Measurements from ENCODE around the gene SLC39A9. TPM values are rescaled to one million over a fixed set of nuclear protein-coding genes. Genes with fewer than 3 reads are reported as not detected.

Gene SLC39A9
- total and polyA plus RNA-seq, 4 donors: 28.7 to 140 (median 43.1) TPM

DNA sequence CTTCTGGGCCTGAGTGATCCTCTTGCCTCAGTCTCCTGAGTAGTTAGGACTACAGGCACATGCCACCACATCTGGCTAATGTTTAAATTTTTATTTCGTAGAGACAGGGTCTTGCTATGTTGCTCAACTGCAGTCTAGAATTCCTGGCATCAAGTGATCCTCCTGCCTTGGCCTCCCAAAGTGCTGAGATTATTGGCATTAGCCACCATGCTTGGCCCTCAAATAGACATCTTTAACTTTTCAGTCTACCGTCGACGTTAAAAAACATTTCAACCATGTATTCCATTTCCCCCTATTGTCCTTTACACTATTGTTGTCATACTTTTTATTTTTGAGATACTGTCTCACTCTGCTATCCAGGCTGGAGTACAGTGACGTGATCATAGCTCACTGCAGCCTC, 22.8 kb upstream of the SLC39A9 start:
- DNase-seq (ENCODE audit: low spot score): no peak
- H3K9me3 ChIP-seq (ENCODE audit: control insufficient read depth in 4 of 4, low read length in 3 of 4): peaks cover 0 to 2% (median 0%) of the 10 kb centered on the region in 4 donors
- no peak overlapping the region for H3K27ac ChIP-seq (ENCODE audit: low read depth in 1 of 2, low read length in 2 of 2)
- WGBS: 98% methylated on average over 5 of the region's 5 CpGs
- no peak overlapping the region for H3K4me3 ChIP-seq (ENCODE audit: low read depth in 1 of 3, low read length in 3 of 3)
- no peaks in the 10 kb centered on the region for H3K4me1 ChIP-seq (ENCODE audit: control insufficient read depth in 4 of 4, insufficient read depth in 4 of 4, low read length in 3 of 4)
- H3K27me3 ChIP-seq (ENCODE audit: control insufficient read depth in 4 of 4, insufficient read depth in 4 of 4, low read length in 3 of 4): no peaks in the 10 kb centered on the region
- TF ChIP-seq, protein P1, sequence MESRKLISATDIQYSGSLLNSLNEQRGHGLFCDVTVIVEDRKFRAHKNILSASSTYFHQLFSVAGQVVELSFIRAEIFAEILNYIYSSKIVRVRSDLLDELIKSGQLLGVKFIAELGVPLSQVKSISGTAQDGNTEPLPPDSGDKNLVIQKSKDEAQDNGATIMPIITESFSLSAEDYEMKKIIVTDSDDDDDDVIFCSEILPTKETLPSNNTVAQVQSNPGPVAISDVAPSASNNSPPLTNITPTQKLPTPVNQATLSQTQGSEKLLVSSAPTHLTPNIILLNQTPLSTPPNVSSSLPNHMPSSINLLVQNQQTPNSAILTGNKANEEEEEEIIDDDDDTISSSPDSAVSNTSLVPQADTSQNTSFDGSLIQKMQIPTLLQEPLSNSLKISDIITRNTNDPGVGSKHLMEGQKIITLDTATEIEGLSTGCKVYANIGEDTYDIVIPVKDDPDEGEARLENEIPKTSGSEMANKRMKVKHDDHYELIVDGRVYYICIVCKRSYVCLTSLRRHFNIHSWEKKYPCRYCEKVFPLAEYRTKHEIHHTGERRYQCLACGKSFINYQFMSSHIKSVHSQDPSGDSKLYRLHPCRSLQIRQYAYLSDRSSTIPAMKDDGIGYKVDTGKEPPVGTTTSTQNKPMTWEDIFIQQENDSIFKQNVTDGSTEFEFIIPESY (IDR thresholded peaks at IDR 0.05): no peak
- TF ChIP-seq RXRA (IDR thresholded peaks at IDR 0.05): no peak
- TF ChIP-seq, protein P2, sequence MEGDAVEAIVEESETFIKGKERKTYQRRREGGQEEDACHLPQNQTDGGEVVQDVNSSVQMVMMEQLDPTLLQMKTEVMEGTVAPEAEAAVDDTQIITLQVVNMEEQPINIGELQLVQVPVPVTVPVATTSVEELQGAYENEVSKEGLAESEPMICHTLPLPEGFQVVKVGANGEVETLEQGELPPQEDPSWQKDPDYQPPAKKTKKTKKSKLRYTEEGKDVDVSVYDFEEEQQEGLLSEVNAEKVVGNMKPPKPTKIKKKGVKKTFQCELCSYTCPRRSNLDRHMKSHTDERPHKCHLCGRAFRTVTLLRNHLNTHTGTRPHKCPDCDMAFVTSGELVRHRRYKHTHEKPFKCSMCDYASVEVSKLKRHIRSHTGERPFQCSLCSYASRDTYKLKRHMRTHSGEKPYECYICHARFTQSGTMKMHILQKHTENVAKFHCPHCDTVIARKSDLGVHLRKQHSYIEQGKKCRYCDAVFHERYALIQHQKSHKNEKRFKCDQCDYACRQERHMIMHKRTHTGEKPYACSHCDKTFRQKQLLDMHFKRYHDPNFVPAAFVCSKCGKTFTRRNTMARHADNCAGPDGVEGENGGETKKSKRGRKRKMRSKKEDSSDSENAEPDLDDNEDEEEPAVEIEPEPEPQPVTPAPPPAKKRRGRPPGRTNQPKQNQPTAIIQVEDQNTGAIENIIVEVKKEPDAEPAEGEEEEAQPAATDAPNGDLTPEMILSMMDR (IDR thresholded peaks at IDR 0.05; ENCODE audit: low read depth, low read length, missing input control): no peak
- no peak for TF ChIP-seq HNF4A (conservative IDR thresholded peaks at IDR 0.05)
- no peak for TF ChIP-seq HNF4G (IDR thresholded peaks at IDR 0.05)
- no peak for TF ChIP-seq TAF1 (conservative IDR thresholded peaks at IDR 0.05)
- TF ChIP-seq YY1 (IDR thresholded peaks at IDR 0.05): no peak
- TF ChIP-seq FOXA2 (IDR thresholded peaks at IDR 0.05): no peak
- TF ChIP-seq FOXA1 (IDR thresholded peaks at IDR 0.05): no peak
- TF ChIP-seq GABPA (IDR thresholded peaks at IDR 0.05 in 1 of 2, conservative IDR thresholded peaks at IDR 0.05 in 1 of 2): no peak
- no peak for TF ChIP-seq RAD21 (IDR thresholded peaks at IDR 0.05)
- no peak for TF ChIP-seq JUND (IDR thresholded peaks at IDR 0.05)
- TF ChIP-seq, protein P3, sequence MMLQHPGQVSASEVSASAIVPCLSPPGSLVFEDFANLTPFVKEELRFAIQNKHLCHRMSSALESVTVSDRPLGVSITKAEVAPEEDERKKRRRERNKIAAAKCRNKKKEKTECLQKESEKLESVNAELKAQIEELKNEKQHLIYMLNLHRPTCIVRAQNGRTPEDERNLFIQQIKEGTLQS (IDR thresholded peaks at IDR 0.05): no peak
- peaks cover 3 to 22% (median 16%) of the 10 kb centered on the region in 4 donors for H3K36me3 ChIP-seq (ENCODE audit: control insufficient read depth in 4 of 4, insufficient read depth in 3 of 4, low read depth in 1 of 4, low read length in 3 of 4)
- no peak overlapping the region for H3K9ac ChIP-seq (ENCODE audit: low read depth in 1 of 2, low read length in 2 of 2)

DNA sequence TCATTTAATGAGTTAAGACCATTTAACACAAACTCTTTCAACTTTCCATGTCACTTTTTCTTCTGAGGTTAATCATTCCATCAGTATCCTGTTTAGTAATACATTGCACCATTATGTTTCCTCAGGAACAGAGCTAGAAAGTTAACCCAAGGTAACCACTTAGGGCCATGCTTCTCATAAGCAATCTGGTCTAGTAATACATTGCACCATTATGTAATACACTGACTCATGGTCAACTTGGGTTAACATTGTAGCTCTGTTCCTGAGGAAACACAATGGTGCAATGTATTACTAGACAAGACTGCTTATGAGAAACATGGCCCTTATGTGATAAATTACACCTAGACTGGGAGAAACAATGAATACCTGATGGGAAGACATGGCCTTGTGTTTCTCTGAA, 22.1 kb upstream of the SLC39A9 start:
- peaks cover 0 to 2% (median 0%) of the 10 kb centered on the region in 4 donors for H3K9me3 ChIP-seq (ENCODE audit: control insufficient read depth in 4 of 4, low read length in 3 of 4)
- no peak overlapping the region for H3K9ac ChIP-seq (ENCODE audit: low read depth in 1 of 2, low read length in 2 of 2)
- H3K4me1 ChIP-seq (ENCODE audit: control insufficient read depth in 4 of 4, insufficient read depth in 4 of 4, low read length in 3 of 4): no peaks in the 10 kb centered on the region
- H3K36me3 ChIP-seq (ENCODE audit: control insufficient read depth in 4 of 4, insufficient read depth in 3 of 4, low read depth in 1 of 4, low read length in 3 of 4): peaks cover 3 to 22% (median 16%) of the 10 kb centered on the region in 4 donors
- no peak overlapping the region for H3K27ac ChIP-seq (ENCODE audit: low read depth in 1 of 2, low read length in 2 of 2)
- no peak for DNase-seq (ENCODE audit: low spot score)
- TF ChIP-seq, protein P2 (IDR thresholded peaks at IDR 0.05; ENCODE audit: low read depth, low read length, missing input control): no peak
- TF ChIP-seq GABPA (IDR thresholded peaks at IDR 0.05 in 1 of 2, conservative IDR thresholded peaks at IDR 0.05 in 1 of 2) (no peak), SP1 (IDR thresholded peaks at IDR 0.05) (no peak), HNF4A (conservative IDR thresholded peaks at IDR 0.05) (no peak), FOXA2 (IDR thresholded peaks at IDR 0.05) (no peak), NR2F2 (IDR thresholded peaks at IDR 0.05) (no peak), FOXA1 (IDR thresholded peaks at IDR 0.05) (no peak), YY1 (IDR thresholded peaks at IDR 0.05) (no peak), HNF4G (IDR thresholded peaks at IDR 0.05) (no peak), TAF1 (conservative IDR thresholded peaks at IDR 0.05) (no peak), JUND (IDR thresholded peaks at IDR 0.05) (no peak)
- TF ChIP-seq, protein P4, sequence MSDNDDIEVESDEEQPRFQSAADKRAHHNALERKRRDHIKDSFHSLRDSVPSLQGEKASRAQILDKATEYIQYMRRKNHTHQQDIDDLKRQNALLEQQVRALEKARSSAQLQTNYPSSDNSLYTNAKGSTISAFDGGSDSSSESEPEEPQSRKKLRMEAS (IDR thresholded peaks at IDR 0.05): no peak
- TF ChIP-seq, protein P3 (IDR thresholded peaks at IDR 0.05): no peak
- TF ChIP-seq, protein P1 (IDR thresholded peaks at IDR 0.05): no peak
- H3K27me3 ChIP-seq (ENCODE audit: control insufficient read depth in 4 of 4, insufficient read depth in 4 of 4, low read length in 3 of 4): no peaks in the 10 kb centered on the region
- H3K4me3 ChIP-seq (ENCODE audit: low read depth in 1 of 3, low read length in 3 of 3): no peak overlapping the region

Data from liver (tissue), 9 donors.